Measurements from ENCODE around the gene AOX1.
"Not testable (repeated sequence)": the region's sequence is repeated elsewhere in the genome, so short reads cannot be mapped to it uniquely, and the experiment has no call there.

Gene AOX1

GRCh38 chr2:200670313-200670712 is 84.5 kb downstream of the AOX1 start:
- DNase-seq = no peak

GRCh38 chr2:200670751-200671150 is 84.9 kb downstream of the AOX1 start:
- DNase-seq = no peak

- no peak for DNase-seq
Measured at GRCh38 chr2:200673191-200673590, 87.4 kb downstream of the AOX1 start.

GRCh38 chr2:200674837-200675236 is 89.0 kb downstream of the AOX1 start:
- no peak for DNase-seq

GRCh38 chr2:200677171-200677570 is 91.4 kb downstream of the AOX1 start:
- DNase-seq = no peak

GRCh38 chr2:200677721-200678532 is 92.1 kb downstream of the AOX1 start:
- no peak for DNase-seq

GRCh38 chr2:200679127-200679526 is 93.3 kb downstream of the AOX1 start:
- no peak for DNase-seq

GRCh38 chr2:200679535-200679934 is 93.7 kb downstream of the AOX1 start:
- no peak for DNase-seq

- DNase-seq = no peak
Measured at GRCh38 chr2:200681697-200682096, 95.9 kb downstream of the AOX1 start.

- not testable (repeated sequence) for DNase-seq
Measured at GRCh38 chr2:200682407-200682806, 96.6 kb downstream of the AOX1 start.

- DNase-seq = no peak
Measured at GRCh38 chr2:200687922-200688920, 102.4 kb downstream of the AOX1 start.

- no peak for DNase-seq
Measured at GRCh38 chr2:200689115-200689514, 103.3 kb downstream of the AOX1 start.

GRCh38 chr2:200693836-200694470 is 108.1 kb downstream of the AOX1 start:
- DNase-seq = no peak

- no peak for DNase-seq
Measured at GRCh38 chr2:200695191-200695590, 109.4 kb downstream of the AOX1 start.

- DNase-seq = no peak
Measured at GRCh38 chr2:200695601-200696000, 109.8 kb downstream of the AOX1 start.

GRCh38 chr2:200698217-200698616 is 112.4 kb downstream of the AOX1 start:
- no peak for DNase-seq

GRCh38 chr2:200699310-200699709 is 113.5 kb downstream of the AOX1 start:
- no peak for DNase-seq

- no peak for DNase-seq
Measured at GRCh38 chr2:200700856-200701255, 115.0 kb downstream of the AOX1 start.

GRCh38 chr2:200702044-200702443 is 116.2 kb downstream of the AOX1 start:
- DNase-seq = no peak

- DNase-seq = no peak
Measured at GRCh38 chr2:200702646-200703118, 116.9 kb downstream of the AOX1 start.

- DNase-seq = peak; percentile 25
Measured at GRCh38 chr2:200703127-200703925, 117.5 kb downstream of the AOX1 start.

Data from NCI-H1105 treated with DMSO at 0.1 percent for 48 hours (cell line).